Upper lobe of left lung (tissue), 4 donors: ENCODE results near the gene MYO7A.

Source experiments
- POLR2A ChIP-seq, 4 donors: fragments of 450-650 bp; IDR thresholded peaks; one replicate each; pipeline ENCODE4 v1.5.1; 2016 to 2017; ENCODE audit warnings: antibody characterized with exemption in 4 of 4, mild to moderate bottlenecking in 2 of 4
- POLR2AphosphoS5 ChIP-seq, 2 donors: sonication (generic); formaldehyde crosslinking; IDR thresholded peaks; one replicate each; pipeline ENCODE4 v1.5.1; 2017; ENCODE audit warnings: antibody characterized with exemption in 2 of 2
- TF ChIP-seq, protein P1 (sequence below), 6 experiments: fragments of 450-650 bp in 4 of 6; fragments of 200-600 bp in 2 of 6; sonication (generic) in 2 of 6; IDR thresholded peaks; one replicate each; pipeline ENCODE4 v1.5.1; 2016 to 2019; ENCODE audit warnings: antibody characterized with exemption in 6 of 6

GRCh38 chr11:77214557-77214956, 86.5 kb downstream of the MYO7A start:
- TF ChIP-seq, protein P1, sequence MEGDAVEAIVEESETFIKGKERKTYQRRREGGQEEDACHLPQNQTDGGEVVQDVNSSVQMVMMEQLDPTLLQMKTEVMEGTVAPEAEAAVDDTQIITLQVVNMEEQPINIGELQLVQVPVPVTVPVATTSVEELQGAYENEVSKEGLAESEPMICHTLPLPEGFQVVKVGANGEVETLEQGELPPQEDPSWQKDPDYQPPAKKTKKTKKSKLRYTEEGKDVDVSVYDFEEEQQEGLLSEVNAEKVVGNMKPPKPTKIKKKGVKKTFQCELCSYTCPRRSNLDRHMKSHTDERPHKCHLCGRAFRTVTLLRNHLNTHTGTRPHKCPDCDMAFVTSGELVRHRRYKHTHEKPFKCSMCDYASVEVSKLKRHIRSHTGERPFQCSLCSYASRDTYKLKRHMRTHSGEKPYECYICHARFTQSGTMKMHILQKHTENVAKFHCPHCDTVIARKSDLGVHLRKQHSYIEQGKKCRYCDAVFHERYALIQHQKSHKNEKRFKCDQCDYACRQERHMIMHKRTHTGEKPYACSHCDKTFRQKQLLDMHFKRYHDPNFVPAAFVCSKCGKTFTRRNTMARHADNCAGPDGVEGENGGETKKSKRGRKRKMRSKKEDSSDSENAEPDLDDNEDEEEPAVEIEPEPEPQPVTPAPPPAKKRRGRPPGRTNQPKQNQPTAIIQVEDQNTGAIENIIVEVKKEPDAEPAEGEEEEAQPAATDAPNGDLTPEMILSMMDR (IDR thresholded peaks at IDR 0.05), result no peak
- TF ChIP-seq POLR2AphosphoS5 (IDR thresholded peaks at IDR 0.05) (no peak), POLR2A (IDR thresholded peaks at IDR 0.05) (no peak)
